ENCODE data around the gene DISP3.

Gene DISP3

DNA sequence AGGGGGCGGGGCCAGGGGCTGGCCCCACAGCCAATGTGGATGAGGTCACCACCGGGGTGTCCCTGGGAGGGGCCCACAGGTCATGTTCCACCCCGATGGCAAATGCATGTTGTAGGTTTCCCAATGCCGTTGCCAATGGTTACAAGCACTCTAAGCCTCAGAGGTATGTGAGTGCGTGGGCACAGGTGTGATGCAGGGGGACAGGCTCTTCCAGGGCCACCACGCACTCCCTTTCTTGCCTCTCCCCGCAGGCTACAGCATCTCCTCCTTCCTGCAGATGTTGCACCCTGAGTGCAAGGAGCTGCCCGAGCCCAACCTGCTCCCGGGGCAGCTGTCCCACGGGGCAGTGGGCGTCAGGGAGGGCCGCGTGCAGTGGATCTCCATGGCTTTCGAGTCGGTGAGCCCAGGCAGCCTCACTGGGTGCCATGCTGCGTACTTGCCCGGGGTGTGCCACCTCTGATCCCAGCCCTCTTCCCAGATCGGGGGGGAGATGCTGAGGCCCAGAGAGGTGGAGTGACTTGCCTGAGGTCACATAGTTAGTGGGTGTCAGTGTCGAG lies 52.4 kb downstream of the DISP3 start:
- DNase-seq (ENCODE audit: low read depth, low spot score), result no peak
- Histone ChIP-seq H3K9me3 (ENCODE audit: insufficient read depth, low read length) (no peaks in the 10 kb centered on the region), H3K4me3 (ENCODE audit: insufficient read length, low read depth) (no peak overlapping the region), H3K27me3 (ENCODE audit: insufficient read depth, insufficient read length) (no peaks in the 10 kb centered on the region), H3K36me3 (ENCODE audit: insufficient read depth, insufficient read length, low read length) (peaks cover 3% of the 10 kb centered on the region), H3K4me1 (ENCODE audit: insufficient read depth, insufficient read length) (no peaks in the 10 kb centered on the region), H3K9ac (ENCODE audit: insufficient read length, low read depth) (no peak overlapping the region)
- no peak for TF ChIP-seq YY1 (IDR thresholded peaks at IDR 0.05; ENCODE audit: insufficient read depth, insufficient read length)
- TF ChIP-seq SUZ12 (IDR thresholded peaks at IDR 0.05; ENCODE audit: extremely low read depth, insufficient read depth, insufficient read length), result no peak
- no peak for TF ChIP-seq ZNF274 (IDR thresholded peaks at IDR 0.05; ENCODE audit: low read depth, low read length)

DNA sequence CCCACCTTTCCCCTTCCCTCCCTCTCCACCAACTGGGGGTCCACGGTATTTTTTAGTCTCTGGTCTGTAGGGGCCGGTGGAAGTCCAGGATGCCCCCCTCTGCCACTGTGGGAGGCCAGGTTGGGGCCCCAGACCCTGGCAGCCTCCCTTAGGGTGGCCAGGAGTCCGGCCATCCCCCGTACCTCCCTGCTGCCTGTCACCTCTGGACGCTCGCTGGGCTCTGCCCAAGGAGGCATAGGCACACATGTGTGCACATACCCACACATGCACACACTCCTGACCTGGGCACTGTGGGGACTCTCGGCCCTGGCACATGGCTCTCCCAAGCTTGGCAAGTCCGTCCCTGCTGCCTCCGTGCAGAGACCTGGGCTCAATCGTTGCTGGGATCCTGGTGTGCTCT lies 53.0 kb downstream of the DISP3 start:
- H3K9ac ChIP-seq (ENCODE audit: insufficient read length, low read depth), result no peak overlapping the region
- DNase-seq (ENCODE audit: low read depth, low spot score), result no peak
- no peaks in the 10 kb centered on the region for H3K27me3 ChIP-seq (ENCODE audit: insufficient read depth, insufficient read length)
- TF ChIP-seq YY1 (IDR thresholded peaks at IDR 0.05; ENCODE audit: insufficient read depth, insufficient read length) (no peak), SUZ12 (IDR thresholded peaks at IDR 0.05; ENCODE audit: extremely low read depth, insufficient read depth, insufficient read length) (no peak), ZNF274 (IDR thresholded peaks at IDR 0.05; ENCODE audit: low read depth, low read length) (no peak)
- H3K9me3 ChIP-seq (ENCODE audit: insufficient read depth, low read length), result no peaks in the 10 kb centered on the region
- H3K36me3 ChIP-seq (ENCODE audit: insufficient read depth, insufficient read length, low read length), result peaks cover 3% of the 10 kb centered on the region
- no peaks in the 10 kb centered on the region for H3K4me1 ChIP-seq (ENCODE audit: insufficient read depth, insufficient read length)
- H3K4me3 ChIP-seq (ENCODE audit: insufficient read length, low read depth), result no peak overlapping the region

DNA sequence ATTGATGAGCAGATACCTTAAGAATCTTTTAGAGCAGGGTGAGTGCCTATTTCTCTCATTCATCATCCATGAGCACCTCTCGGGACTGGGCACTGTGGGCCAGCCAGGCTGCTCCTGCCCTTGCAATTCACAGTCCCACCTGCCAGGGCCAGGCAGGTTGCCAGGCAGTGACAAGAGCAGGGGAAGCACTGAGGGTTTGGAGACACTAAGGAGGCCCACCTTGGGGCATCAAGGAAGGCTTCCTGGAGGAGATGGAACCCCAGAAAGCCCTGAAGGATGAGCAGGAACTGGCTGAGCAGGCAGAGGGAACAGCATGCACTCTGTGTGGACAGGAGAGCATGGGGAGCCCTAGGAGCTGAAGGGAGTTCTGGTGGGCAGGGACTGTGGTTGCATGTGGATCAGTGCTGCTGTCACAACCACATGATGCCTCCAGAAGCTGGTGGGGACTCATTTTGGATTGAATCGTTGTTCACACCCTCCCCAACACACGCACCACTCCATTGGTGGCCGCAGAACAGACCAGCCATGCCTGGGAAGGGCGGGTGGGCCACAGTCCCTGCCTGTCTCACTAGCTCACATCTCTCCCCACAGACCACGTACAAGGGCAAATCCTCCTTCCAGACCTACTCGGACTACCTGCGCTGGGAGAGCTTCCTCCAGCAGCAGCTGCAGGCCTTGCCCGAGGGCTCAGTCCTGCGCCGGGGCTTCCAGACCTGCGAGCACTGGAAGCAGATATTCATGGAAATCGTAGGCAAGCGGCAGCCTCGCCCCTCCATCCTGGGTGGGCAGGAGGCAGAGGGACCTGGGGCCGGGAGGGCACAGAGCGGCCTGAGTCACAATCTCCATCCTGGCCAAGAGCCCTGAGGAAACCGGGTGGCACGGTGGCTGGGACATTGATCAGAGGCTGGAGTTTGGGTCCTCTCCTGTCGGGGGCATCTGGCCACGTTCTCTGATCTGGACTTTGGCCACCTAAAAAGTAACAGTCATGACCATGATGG lies 55.1 kb downstream of the DISP3 start:
- no peak for TF ChIP-seq SUZ12 (IDR thresholded peaks at IDR 0.05; ENCODE audit: extremely low read depth, insufficient read depth, insufficient read length)
- no peak for TF ChIP-seq YY1 (IDR thresholded peaks at IDR 0.05; ENCODE audit: insufficient read depth, insufficient read length)
- H3K9ac ChIP-seq (ENCODE audit: insufficient read length, low read depth), result no peak overlapping the region
- peaks cover 4% of the 10 kb centered on the region for H3K4me1 ChIP-seq (ENCODE audit: insufficient read depth, insufficient read length)
- H3K36me3 ChIP-seq (ENCODE audit: insufficient read depth, insufficient read length, low read length), result no peaks in the 10 kb centered on the region
- H3K9me3 ChIP-seq (ENCODE audit: insufficient read depth, low read length), result no peaks in the 10 kb centered on the region
- no peak overlapping the region for H3K4me3 ChIP-seq (ENCODE audit: insufficient read length, low read depth)
- H3K27me3 ChIP-seq (ENCODE audit: insufficient read depth, insufficient read length), result no peaks in the 10 kb centered on the region
- no peak for DNase-seq (ENCODE audit: low read depth, low spot score)

- no peak for TF ChIP-seq ZNF274 (IDR thresholded peaks at IDR 0.05; ENCODE audit: low read depth, low read length)
- no peak for TF ChIP-seq YY1 (IDR thresholded peaks at IDR 0.05; ENCODE audit: insufficient read depth, insufficient read length)
- TF ChIP-seq SUZ12 (IDR thresholded peaks at IDR 0.05; ENCODE audit: extremely low read depth, insufficient read depth, insufficient read length), result no peak
- H3K9me3 ChIP-seq (ENCODE audit: insufficient read depth, low read length), result no peaks in the 10 kb centered on the region
- no peaks in the 10 kb centered on the region for H3K27me3 ChIP-seq (ENCODE audit: insufficient read depth, insufficient read length)
- no peak for DNase-seq (ENCODE audit: low read depth, low spot score)
- peaks cover 4% of the 10 kb centered on the region for H3K4me1 ChIP-seq (ENCODE audit: insufficient read depth, insufficient read length)
- H3K36me3 ChIP-seq (ENCODE audit: insufficient read depth, insufficient read length, low read length), result no peaks in the 10 kb centered on the region
- no peak overlapping the region for H3K4me3 ChIP-seq (ENCODE audit: insufficient read length, low read depth)
- no peak overlapping the region for H3K9ac ChIP-seq (ENCODE audit: insufficient read length, low read depth)
Observed at GRCh38 chr1:11534846-11535245, 55.9 kb downstream of the DISP3 start.

DNA sequence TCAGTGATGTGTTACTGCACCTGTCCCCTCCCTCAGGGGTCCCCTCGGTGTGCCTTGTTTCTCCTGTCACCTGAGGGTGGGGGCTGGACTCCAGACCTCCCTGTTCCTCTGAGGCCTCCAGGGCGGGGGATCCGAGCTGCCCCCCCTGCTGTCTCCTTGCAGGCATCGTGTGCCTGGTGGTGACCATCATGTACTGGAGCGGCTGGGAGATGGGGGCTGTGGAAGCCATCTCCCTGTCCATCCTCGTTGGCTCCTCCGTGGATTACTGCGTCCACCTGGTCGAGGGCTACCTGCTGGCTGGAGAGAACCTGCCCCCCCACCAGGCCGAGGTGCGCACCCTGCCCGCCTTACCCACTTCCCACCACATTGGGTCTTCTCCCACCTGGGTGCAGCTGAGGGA lies 56.4 kb downstream of the DISP3 start:
- Histone ChIP-seq H3K36me3 (ENCODE audit: insufficient read depth, insufficient read length, low read length) (no peaks in the 10 kb centered on the region), H3K9ac (ENCODE audit: insufficient read length, low read depth) (no peak overlapping the region), H3K27me3 (ENCODE audit: insufficient read depth, insufficient read length) (no peaks in the 10 kb centered on the region), H3K9me3 (ENCODE audit: insufficient read depth, low read length) (no peaks in the 10 kb centered on the region), H3K4me1 (ENCODE audit: insufficient read depth, insufficient read length) (peaks cover 4% of the 10 kb centered on the region), H3K4me3 (ENCODE audit: insufficient read length, low read depth) (no peak overlapping the region)
- DNase-seq (ENCODE audit: low read depth, low spot score), result no peak
- TF ChIP-seq YY1 (IDR thresholded peaks at IDR 0.05; ENCODE audit: insufficient read depth, insufficient read length) (no peak), ZNF274 (IDR thresholded peaks at IDR 0.05; ENCODE audit: low read depth, low read length) (no peak), SUZ12 (IDR thresholded peaks at IDR 0.05; ENCODE audit: extremely low read depth, insufficient read depth, insufficient read length) (no peak)

GRCh38 chr1:11535761-11536572 lies 57.0 kb downstream of the DISP3 start:
- no peaks in the 10 kb centered on the region for H3K9me3 ChIP-seq (ENCODE audit: insufficient read depth, low read length)
- H3K4me3 ChIP-seq (ENCODE audit: insufficient read length, low read depth), result no peak overlapping the region
- TF ChIP-seq SUZ12 (IDR thresholded peaks at IDR 0.05; ENCODE audit: extremely low read depth, insufficient read depth, insufficient read length), result no peak
- TF ChIP-seq YY1 (IDR thresholded peaks at IDR 0.05; ENCODE audit: insufficient read depth, insufficient read length), result no peak
- no peak for TF ChIP-seq ZNF274 (IDR thresholded peaks at IDR 0.05; ENCODE audit: low read depth, low read length)
- no peaks in the 10 kb centered on the region for H3K27me3 ChIP-seq (ENCODE audit: insufficient read depth, insufficient read length)
- no peak overlapping the region for H3K9ac ChIP-seq (ENCODE audit: insufficient read length, low read depth)
- no peaks in the 10 kb centered on the region for H3K36me3 ChIP-seq (ENCODE audit: insufficient read depth, insufficient read length, low read length)
- H3K4me1 ChIP-seq (ENCODE audit: insufficient read depth, insufficient read length), result peaks cover 4% of the 10 kb centered on the region
- DNase-seq (ENCODE audit: low read depth, low spot score), result no peak

All from NT2/D1 (cell line).